Hematopoietic multipotent progenitor cell treated with erythropoietin and hydrocortisone succinate and interleukin-3 and kit ligand, for 6 days (in vitro differentiated cells): Measurements from ENCODE around the gene CORO2A.

Source experiments
- DNase-seq: peaks from one replicate; pipeline ENCODE4 v3.0.0-alpha.2; 2015

CORO2A gene

DNA sequence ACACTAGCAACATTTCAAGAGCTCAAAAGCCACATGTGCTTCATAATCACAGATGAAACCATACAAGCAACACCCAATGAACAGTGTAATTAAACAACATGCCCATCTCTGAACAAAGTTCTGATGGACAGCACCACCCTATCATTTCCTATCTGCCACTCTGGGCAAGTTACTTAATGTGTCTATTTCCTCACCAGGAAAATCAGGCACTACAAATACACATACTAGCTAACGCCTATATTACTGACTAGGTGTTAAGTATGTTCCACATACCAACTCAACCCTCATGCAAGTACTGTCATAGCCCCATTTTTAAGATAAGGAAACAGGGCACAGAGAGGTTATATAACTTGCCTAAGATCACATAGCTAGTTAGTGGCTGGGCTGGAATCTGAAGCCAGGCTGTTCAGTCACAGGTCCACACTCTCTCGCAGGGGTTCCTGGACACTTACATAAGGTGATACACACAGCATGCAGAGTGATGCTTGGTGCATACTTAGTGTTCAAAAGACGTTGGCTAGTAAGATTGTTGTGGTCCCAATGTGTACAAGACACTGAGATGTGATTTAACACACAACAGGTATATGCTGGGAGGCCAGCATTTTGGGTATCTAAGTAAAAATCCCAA lies 24.2 kb downstream of the CORO2A start:
- no peak for DNase-seq

DNA sequence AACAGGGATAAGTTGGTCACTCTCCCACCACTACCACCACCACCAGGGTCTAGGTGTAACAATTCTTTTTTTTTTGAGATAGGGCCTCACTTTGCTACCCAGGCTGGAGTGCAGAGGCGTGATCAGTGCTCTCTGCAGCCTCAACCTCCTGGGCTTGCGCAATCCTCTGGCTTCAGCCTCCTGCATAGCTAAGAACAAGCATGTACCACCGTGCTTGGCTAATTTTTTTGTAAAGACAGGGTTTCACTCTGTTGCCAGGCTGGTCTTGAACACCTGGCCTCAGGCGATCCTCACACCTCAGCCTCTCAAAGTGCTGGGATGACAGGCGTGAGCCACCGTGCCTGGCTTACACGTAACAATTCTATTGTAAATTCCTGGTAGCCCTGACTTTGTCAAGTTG lies 27.5 kb downstream of the CORO2A start:
- no peak for DNase-seq

DNA sequence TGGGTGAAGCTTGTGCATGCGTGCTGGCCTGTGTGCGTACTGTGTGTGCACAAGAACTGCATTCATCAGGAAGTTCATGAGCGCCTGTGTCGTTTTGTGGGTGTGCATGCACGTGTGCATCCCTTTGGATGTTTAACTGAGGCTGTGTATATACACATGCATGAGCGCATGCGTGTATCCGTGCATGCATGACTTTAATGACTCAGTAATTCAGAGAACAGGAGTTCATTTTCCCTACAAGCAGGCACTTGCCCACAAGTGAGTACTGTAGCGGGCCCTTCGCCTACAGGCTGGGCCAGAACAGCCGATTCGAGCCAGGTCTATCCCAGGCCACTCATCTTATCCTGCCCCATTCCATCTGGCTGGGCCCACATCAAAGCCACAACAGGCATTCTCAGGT lies 29.8 kb downstream of the CORO2A start:
- no peak for DNase-seq

DNA sequence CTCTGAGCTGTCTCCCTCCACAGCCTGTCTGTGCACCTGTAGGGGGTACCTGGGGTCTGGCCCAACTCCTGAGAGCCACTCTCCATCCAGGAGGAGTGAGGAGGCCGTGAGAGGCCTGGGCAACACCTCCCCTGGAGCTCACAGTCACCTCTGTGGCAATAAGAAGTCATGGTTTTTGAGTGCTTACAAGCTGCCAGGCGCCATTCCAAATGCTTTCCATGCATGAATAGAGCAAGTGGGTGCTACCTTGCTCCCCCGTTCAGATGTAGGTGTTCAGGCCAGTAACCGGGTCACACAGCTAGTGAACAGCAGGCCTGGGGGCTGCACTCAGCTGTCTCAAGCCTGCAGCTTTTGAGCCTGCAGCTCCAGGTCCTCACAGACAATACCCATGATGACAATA lies 30.6 kb downstream of the CORO2A start:
- DNase-seq: no peak

DNA sequence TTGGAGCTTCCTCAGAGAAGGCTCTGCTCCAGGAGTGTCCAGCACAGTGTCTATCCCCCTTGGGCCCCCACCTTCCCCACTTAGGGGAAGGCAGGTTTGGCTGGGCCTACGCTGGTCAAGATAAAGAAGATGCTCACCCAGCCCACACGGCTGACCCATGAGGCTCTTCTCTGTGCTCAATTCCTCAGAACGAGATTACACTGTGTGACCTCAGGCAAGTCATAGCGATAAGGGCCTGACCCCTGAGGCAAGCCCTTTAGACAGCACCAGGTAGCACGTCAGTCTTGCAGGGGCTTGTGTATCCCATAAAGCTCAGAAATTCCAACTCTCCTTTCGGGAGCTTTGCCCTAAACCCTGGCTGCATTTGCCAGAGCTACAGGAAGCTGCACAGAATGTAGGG lies 32.6 kb downstream of the CORO2A start:
- DNase-seq: no peak

DNA sequence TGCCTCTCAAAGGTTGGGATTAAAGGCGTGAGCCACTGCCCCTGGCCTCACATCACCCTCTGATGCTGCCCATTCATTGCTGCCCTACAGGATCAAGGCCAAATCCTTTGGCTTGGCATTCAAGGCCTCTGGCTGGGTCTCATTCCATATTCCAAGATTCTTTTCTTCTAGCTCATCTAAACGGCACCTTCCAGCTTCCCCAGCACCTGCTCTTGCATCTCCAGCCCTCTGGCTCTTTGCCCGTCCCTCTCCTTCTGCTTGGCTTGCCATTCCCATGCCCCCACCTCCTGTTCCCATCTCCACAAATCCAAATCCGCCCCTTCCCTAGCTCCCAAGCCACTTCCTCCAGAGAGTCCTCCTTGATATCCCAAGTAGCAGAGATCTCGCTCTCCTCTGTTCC lies 33.1 kb downstream of the CORO2A start:
- no peak for DNase-seq

DNA sequence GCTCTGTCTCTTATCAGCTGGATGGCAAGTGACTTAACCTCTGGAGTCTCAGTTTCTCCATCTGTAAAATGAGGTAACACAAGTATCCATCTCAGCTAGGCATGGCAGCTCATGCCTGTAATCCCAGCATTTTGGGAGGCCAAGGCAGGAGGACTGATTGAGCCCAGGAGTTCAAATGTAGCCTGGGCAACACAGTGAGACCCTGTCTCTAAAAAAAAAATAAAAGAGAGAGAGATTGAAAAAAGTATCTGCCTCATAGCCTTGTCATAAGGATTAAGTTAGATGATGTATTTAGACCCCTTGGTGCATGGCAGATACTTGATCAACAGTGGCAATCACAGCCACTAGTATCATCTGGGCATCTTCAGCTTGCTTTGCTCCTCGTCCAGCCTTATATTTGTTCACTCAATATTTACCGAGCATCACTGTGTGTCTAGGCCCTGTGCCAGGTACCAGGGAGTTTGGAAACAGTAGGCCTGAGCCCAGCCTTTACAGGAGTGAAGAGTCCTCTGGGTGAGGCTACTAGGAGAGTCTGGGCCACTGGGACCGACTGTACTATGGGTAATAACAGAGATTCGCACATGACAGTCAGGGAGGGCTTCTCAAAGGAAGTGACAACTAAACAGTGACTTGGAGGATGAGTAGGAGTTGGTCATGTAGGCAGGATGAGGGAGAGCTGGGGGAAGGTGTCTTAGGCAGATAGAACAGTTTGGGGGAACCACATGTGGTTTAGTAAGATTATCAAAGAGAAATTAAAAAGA lies 34.2 kb downstream of the CORO2A start:
- peak; percentile 32 for DNase-seq

DNA sequence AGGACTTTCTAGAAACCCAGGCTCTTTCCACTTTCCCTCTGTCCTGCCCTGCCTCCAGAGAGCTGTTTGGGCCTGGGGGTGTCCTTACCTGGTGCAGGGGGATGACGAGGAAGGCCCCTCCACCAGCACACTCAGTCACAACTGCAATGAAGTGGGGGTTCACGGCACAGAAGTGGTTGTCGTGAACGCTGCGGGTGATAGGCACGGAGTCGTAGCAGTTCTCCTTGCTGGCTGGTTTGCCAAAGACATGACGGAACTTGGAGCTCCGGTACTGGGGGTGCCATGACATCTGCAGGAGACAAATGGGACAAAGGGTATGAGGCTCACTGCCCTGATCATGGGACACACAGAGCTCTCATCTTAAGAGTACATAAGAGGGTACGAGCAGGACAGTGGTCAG lies 35.1 kb downstream of the CORO2A start:
- DNase-seq: no peak

DNA sequence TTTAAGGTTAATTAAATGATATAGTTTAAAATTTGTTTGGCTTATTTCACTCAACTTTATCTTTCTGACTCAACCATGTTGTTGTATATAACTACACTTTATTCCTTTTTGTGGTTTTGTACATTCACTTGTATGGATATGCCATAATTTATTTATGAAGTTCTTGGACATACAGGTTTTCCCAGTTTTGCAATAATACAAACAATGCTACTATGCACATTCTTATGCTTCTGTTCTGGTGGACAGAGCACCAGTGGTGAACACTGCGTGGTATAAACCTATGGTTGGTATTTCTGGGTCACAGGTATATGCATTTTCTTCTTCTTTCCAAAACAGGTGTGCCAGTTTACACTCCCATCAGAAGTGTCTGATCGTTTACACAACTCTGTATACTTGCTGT lies 37.8 kb downstream of the CORO2A start:
- no peak for DNase-seq

DNA sequence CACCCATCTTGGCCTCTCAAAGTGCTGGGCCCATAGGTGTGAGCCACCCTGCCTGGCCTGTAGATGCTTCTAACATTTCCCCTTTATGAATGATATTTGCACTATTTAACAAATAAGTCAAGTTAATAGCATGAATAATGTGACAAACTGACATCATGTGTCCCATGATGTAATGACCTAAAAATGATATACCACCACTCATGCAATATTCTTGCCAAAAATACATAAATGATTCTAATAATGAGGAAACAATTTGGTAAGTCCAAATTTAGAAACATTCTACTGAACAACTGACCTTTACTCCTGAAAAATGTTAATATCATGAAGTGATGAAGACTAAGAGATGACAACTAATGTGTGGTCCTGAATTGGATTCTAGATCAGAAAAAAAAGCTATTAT lies 39.9 kb downstream of the CORO2A start:
- DNase-seq: no peak

DNA sequence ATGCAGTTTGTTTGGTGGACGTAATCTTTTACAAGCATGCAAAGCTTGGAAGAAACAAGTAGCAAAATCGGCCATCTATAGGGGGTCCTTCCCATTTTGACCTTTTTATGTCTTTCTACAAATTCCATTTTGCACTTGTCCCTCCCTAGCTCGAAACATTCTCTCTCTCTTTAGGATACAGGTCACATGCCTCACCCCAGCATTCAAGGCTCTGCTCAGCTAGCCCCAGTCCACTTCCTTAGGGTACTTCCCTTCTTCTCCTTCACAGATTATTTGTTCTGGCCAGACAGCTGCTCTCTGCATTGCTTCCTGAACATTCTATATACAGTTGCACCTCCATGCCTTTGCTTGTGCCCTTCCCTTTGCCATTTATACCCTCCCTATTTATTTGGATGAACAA lies 41.7 kb downstream of the CORO2A start:
- DNase-seq: no peak

DNA sequence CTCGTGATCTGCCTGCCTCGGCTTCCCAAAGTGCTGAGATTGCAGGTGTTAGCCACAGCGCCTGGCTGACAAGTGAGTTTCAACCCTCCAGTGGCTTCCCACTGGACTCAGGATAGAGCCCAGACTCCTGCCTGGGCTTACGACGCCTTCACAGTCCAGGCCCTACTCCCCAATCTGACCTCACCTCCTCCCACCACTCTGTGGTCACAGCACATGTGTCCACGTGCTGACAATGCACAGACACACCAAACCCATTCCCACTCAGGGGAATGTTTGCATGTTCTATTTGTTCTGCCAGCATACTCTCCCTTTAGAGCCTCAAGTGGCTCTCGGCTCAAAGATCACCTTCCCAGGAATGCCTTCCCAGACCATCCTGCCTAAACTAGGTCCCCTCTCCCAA lies 42.3 kb downstream of the CORO2A start:
- no peak for DNase-seq

DNA sequence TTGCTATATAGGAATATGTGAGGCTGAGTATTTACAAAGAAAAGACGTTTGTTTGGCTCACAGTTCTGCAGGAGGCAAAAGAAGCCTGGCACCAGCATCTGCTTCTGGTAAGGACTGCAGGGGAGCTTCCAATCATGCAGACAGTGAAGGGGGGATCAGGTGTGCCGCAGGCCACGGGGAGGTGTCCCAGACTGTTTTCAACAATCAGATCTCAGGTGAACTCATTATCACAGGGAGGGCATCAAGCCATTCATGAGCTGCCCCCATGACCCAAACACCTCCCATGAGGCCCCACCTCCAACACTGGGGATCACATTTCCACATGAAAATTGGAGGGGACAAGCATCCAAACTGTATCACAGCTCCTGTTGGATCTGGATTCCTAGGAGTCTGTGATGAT lies 43.0 kb downstream of the CORO2A start:
- DNase-seq: no peak

DNA sequence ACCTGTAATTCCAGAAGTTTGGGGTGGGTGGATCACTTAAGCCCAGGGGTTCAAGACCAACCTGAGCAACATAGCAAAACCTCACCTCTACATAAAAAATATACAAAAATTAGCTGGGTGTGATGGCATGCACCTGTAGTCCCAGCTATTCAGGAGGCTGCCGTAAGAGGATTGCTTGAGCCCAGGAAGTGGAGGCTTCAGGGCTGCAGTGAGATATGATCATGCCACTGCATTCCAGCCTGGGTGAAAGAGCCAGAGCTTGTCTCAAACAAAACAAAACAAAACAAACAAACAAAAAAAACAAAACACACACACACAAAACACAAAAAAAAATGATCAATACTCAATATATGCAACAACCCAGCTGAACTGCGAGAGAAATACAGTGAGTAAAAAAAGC lies 44.0 kb downstream of the CORO2A start:
- DNase-seq: no peak

DNA sequence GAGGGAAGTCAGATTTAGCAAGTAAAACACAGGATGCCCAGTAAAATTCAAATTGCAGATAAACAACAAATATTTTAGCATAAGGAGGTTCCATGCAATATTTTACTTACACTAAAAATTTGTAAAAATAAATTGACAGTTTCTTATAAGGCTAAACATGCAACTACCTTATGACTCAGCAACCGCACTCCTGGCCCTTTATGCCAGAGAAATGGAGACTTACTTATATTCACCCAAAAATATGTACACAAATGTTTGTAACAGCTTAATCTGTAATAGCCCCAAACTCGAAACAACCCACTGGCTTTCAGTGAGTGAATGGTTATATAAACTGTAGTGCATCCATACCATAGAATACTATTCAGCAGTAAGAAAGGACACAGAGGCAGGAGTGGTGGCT lies 44.9 kb downstream of the CORO2A start:
- no peak for DNase-seq

DNA sequence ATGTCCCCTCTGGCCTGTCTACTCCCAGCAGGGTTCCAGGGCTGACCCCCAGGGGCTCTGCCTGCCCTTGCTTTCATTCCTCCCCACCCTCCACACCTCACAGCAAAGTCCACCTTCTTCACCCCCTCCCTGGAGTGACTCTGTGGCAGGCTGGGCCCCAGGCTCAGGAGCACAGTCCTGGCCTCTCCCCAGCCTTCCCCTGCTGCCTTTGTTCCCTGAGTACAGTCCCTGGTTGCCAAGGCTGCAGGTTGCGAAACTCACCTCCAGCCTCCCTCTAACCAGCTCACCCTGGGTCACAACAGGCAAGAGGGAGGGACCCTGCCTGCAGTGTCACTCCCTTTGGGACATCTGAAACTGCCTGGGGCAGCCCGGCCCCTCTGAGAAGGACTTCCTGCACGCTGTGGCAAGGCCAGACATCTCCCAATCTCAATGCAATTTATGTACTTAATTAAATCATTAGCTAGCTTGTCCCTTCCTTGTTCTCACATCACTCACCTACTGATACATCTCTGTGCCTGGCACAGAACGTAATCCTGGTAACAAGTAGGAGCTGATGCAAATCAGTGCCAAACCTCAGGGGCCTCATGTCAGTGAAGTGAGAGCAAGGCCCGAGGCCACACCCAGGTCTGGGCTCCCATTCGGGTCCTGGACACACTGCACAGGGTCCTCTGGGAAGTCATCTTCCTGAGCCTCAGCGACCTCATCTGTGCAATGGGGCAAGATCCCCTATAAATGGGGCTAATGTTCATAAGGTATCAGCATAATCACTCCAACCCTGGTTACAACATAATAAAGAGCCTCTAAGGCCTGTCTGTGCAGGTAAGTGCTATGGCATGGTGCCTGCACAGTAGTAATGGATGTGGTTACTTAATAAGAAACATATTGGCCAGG lies 46.1 kb downstream of the CORO2A start:
- peak; percentile 49 for DNase-seq

DNA sequence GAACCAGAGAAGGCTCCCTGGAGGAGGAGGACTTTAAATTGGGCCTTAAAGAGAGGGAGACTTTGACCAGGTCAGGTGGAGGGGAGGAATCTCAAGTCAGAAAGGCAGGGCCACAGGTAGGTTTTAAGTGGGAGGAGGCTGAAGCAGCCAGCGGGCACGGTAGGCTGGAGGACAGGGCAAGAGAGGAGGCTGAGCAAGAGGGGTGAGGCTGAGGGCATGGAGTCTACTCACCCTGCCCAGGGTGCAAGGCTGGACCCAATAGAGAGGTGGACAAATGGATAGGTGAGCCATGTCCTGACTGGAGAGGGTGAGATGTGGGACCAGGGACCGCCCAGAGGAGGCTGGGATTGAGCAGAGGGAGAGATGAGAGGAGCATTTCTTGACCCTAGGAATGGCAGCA lies 47.8 kb downstream of the CORO2A start:
- DNase-seq: no peak

DNA sequence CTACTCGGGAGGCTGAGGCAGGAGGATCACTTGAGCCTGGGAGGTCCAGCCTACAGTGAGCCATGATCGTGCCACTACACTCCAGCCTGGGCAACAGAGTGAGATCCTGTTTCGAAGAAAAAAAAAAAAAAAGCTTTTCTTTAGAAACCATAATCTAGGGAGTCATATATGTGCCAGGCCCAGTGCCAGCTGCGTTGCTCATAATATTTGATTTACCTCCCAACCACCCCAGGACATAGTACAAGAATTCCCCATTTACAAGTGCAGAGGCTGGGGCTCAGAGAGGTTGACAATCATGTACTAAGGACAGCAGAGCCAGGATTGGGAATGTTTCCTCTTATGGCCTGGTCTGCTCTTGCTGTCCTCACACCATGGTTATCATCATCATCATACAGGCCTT lies 48.4 kb downstream of the CORO2A start:
- DNase-seq: no peak

DNA sequence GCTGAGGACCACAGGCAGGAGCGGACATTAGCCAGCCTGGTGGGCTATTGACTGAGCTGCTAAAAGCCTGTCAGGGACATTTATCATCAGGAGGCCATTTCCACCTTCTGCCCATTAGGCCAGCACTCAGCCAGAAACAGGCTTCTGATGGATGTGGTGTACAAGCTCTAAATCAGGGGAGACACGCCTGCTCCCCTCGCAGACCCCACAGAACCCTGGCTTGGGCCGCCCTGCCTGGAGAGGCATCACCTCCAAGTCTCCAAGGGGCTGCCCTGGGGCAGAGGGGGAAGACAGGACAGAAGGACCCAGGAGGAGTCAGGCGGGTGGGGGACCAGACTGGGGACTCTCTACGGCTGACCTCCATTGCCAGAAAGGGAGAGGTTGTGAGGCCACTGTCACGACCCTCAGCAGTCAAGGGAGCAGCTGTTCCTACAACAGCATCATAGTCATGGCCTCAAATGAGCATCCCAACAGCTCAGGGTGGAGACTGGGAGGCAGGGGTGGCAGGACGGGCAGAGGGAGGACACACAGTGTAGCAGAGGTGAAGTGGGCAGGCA lies 49.4 kb downstream of the CORO2A start:
- no peak for DNase-seq

DNA sequence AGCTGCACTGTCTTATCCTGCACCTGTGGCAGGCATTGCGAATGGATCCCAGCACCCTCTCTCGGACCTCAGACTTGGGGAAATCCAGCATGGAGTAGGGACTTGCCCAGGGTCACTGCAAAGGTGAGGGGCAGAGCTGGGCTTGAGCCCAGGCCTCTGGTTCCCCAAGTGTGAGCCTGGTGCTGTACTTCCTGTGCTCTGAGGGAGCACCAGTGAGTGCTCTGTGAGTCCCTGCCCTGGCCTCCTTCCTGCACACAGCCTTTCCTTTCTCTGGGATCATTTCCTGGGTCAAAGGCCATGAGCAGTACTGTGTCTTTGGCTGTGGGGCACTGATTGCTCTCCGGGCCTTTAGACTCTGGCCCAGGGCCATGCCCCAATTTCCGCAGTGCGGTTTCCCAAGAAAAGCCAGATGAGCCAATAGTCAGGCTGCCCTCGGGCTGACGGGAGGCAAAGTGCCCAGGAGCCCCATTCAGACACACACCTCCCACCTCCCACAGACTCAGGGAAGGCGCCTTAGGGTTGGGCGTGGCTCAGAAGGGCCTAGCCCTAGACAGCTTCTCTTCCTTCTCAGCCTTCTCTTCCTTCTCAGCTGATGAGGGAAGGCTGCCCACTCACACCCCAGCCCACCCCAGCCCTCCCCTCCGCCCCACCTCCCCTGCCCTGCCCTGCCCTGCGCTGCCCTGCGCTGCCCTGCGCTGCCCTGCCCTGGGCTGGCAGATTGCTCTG lies 50.1 kb downstream of the CORO2A start:
- no peak for DNase-seq

DNA sequence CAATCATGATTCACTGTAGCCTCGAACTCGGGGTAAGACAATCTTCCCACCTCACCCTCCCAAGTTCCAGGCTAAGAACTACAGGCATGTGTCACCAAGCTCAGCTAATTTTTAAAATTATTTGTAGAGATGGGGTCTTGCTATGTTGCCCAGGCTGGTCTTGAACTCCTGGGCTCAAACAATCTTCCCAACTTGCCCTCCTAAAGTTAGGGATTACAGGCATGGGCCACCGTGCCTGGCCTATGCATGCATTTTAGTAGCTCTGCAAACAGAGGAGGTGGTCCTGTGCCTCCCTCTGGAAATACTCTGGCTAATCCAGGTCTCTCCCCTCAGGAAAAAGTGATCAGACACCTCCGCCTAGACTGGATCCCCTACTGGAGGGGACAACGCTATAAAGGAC lies 51.9 kb downstream of the CORO2A start:
- no peak for DNase-seq

DNA sequence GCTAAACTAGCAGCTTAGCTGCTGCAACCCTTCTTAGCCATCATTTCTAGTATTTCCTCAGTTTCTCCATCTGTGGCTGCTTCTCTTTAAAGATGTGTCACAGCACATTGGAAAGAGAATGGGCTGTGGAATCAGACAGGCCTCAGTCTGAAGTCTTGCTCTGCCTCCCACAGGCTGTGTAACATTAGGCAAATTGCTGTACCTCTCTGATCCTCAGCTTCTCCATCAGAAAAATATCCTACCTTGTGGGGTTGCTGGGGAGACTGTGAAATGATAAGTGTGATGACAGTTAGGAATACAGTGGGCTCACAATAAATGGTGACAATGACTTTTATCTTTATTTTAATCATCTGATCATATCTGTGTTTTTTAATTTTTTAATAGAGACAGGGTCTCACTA lies 55.9 kb downstream of the CORO2A start:
- no peak for DNase-seq

DNA sequence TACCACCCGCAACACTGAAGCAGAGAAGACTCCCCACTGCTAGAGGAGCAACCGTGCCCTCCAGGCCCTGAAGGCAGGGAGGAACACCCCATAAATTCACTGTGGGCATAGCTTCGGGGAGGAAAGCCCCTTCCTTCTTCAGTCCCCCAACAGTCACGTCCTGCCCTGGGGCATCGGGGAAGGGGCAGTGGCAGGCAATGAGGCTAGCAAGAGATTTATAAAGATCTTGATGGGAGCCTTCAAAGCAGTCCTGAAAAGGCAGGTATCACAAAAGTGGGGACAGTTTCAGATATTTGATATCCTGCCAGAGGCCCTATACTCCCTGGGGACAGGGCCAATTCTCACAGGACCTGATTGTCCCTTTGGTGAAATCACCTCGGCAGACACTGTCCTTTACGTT lies 56.5 kb downstream of the CORO2A start:
- no peak for DNase-seq
